KBM-7 (cell line): Measurements from ENCODE around the gene RIC8A.
"Not testable (repeated sequence)": the region's sequence is repeated elsewhere in the genome, so short reads cannot be mapped to it uniquely, and the experiment has no call there.

Experiments used
- DNase-seq: peaks from one replicate; pipeline ENCODE4 v3.0.0-alpha.2; 2015
- in situ Hi-C: fragments of 300-500 bp; cut with MboI; formaldehyde crosslinking; loops from 2 replicates; pipeline ENCODE4 v1.14.3; 2020; ENCODE audit warnings: low sequenced_read_pairs, low pct_unique_long_range_greater_than_20kb, mixed read lengths

Gene RIC8A

GRCh38 chr11:207208-207862 is at the start of gene RIC8A, which contains the start of gene BET1L:
Gene RIC8A, plus strand, starts transcription at chr11:207708. Its CDS starts 1,147 bp downstream, at chr11:208855.
Gene BET1L, minus strand, starts transcription at chr11:207399. Its CDS starts 78 bp downstream, at chr11:207321.
- DNase-seq, result peak; percentile 99
- in situ Hi-C loops, result no loop called here

GRCh38 chr11:180242-180641 is 27.3 kb upstream of the RIC8A start:
- in situ Hi-C loops, DNase-seq: not testable (repeated sequence)

- in situ Hi-C loops, DNase-seq: not testable (repeated sequence)
Observed at GRCh38 chr11:189200-189783, 18.2 kb upstream of the RIC8A start.

- in situ Hi-C loops, DNase-seq: not testable (repeated sequence)
Observed at GRCh38 chr11:189843-190311, 17.6 kb upstream of the RIC8A start.

GRCh38 chr11:190546-190945 is 17.0 kb upstream of the RIC8A start:
- DNase-seq, in situ Hi-C loops: not testable (repeated sequence)

- in situ Hi-C loops, DNase-seq: not testable (repeated sequence)
Observed at GRCh38 chr11:191490-192478, 15.7 kb upstream of the RIC8A start.

- in situ Hi-C loops, DNase-seq: not testable (repeated sequence)
Observed at GRCh38 chr11:192674-193128, 14.8 kb upstream of the RIC8A start, which contains the start of gene SCGB1C1. Gene SCGB1C1, plus strand, starts transcription at chr11:193078. Its CDS starts 22 bp downstream, at chr11:193100.

- DNase-seq, in situ Hi-C loops: not testable (repeated sequence)
Observed at GRCh38 chr11:193481-193880, 14.0 kb upstream of the RIC8A start.

GRCh38 chr11:196786-197731 is 10.4 kb upstream of the RIC8A start:
- in situ Hi-C loops, result no loop called here
- DNase-seq, result no peak

- DNase-seq, result no peak
- in situ Hi-C loops, result no loop called here
Observed at GRCh38 chr11:197741-198235, 9.7 kb upstream of the RIC8A start.

- no peak for DNase-seq
- in situ Hi-C loops, result no loop called here
Observed at GRCh38 chr11:198236-198806, 9.2 kb upstream of the RIC8A start.

- no peak for DNase-seq
- in situ Hi-C loops, result no loop called here
Observed at GRCh38 chr11:199004-199581, 8.4 kb upstream of the RIC8A start.

GRCh38 chr11:199782-200181 is 7.7 kb upstream of the RIC8A start:
- DNase-seq, result no peak
- in situ Hi-C loops, result no loop called here

GRCh38 chr11:200224-201003 is 7.1 kb upstream of the RIC8A start:
- DNase-seq, result no peak
- in situ Hi-C loops, result no loop called here

- in situ Hi-C loops, result no loop called here
- peak; percentile 74 for DNase-seq
Observed at GRCh38 chr11:201966-202365, 5.5 kb upstream of the RIC8A start.

GRCh38 chr11:202490-202889 is 5.0 kb upstream of the RIC8A start:
- in situ Hi-C loops, result no loop called here
- no peak for DNase-seq
